ENCODE measurements around the gene SIGLEC15.

The SIGLEC15 gene

GRCh38 chr18:45854036-45854586 lies 28.6 kb downstream of the SIGLEC15 start:
- H3K4me3 ChIP-seq (ENCODE audit: low read depth, low read length) = no peak overlapping the region
- no peak for TF ChIP-seq CTCF (IDR thresholded peaks at IDR 0.05; ENCODE audit: low read depth, low read length, missing control alignments)
- DNase-seq (ENCODE audit: low read depth) = no peak

- no peak for TF ChIP-seq CTCF (IDR thresholded peaks at IDR 0.05; ENCODE audit: low read depth, low read length, missing control alignments)
- no peak overlapping the region for H3K4me3 ChIP-seq (ENCODE audit: low read depth, low read length)
- DNase-seq (ENCODE audit: low read depth) = no peak
These were observed 31.1 kb downstream of the SIGLEC15 start for GRCh38 chr18:45856531-45856930.

GRCh38 chr18:45859334-45859733 lies 33.9 kb downstream of the SIGLEC15 start:
- no peak for TF ChIP-seq CTCF (IDR thresholded peaks at IDR 0.05; ENCODE audit: low read depth, low read length, missing control alignments)
- no peak overlapping the region for H3K4me3 ChIP-seq (ENCODE audit: low read depth, low read length)
- no peak for DNase-seq (ENCODE audit: low read depth)

- DNase-seq (ENCODE audit: low read depth) = no peak
- TF ChIP-seq CTCF (IDR thresholded peaks at IDR 0.05; ENCODE audit: low read depth, low read length, missing control alignments) = no peak
- H3K4me3 ChIP-seq (ENCODE audit: low read depth, low read length) = no peak overlapping the region
These were observed 35.0 kb downstream of the SIGLEC15 start for GRCh38 chr18:45860492-45860891.

- no peak for DNase-seq (ENCODE audit: low read depth)
- no peak for TF ChIP-seq CTCF (IDR thresholded peaks at IDR 0.05; ENCODE audit: low read depth, low read length, missing control alignments)
- H3K4me3 ChIP-seq (ENCODE audit: low read depth, low read length) = no peak overlapping the region
These were observed 35.5 kb downstream of the SIGLEC15 start for GRCh38 chr18:45860971-45861370.

GRCh38 chr18:45861926-45862325 lies 36.5 kb downstream of the SIGLEC15 start:
- DNase-seq (ENCODE audit: low read depth) = no peak
- H3K4me3 ChIP-seq (ENCODE audit: low read depth, low read length) = no peak overlapping the region
- TF ChIP-seq CTCF (IDR thresholded peaks at IDR 0.05; ENCODE audit: low read depth, low read length, missing control alignments) = no peak

GRCh38 chr18:45863469-45863868 lies 38.0 kb downstream of the SIGLEC15 start:
- no peak for DNase-seq (ENCODE audit: low read depth)
- no peak for TF ChIP-seq CTCF (IDR thresholded peaks at IDR 0.05; ENCODE audit: low read depth, low read length, missing control alignments)
- H3K4me3 ChIP-seq (ENCODE audit: low read depth, low read length) = no peak overlapping the region
